Smooth muscle cell (in vitro differentiated cells): Measurements from ENCODE around the gene PLIN5. TPM values are rescaled to one million over a fixed set of nuclear protein-coding genes. Genes with fewer than 3 reads are reported as not detected.
A peak's percentile ranks its signal among the peaks of the same experiment; 100 is the strongest.

Experiments
- DNase-seq: peaks from one replicate; lab custom pipeline; 2025; ENCODE audit not compliant: unreplicated experiment; lab: John Stamatoyannopoulos, UW
- H2AFZ ChIP-seq: fragments of 200-600 bp; sonication (generic); 2 replicates; pipeline ENCODE4 v1.6.0; 2016; ENCODE audit warnings: antibody characterized with exemption, low read depth, mild to moderate bottlenecking
- H3F3A ChIP-seq: fragments of 200-600 bp; sonication (generic); 2 replicates; pipeline ENCODE4 v1.6.0; 2017; ENCODE audit warnings: antibody characterized with exemption, low read depth
- H3K27ac ChIP-seq: fragments of 200-600 bp; sonication (generic); 2 replicates; pipeline ENCODE4 v1.5.1; 2016; ENCODE audit warnings: low read depth, mild to moderate bottlenecking
- H3K27me3 ChIP-seq: fragments of 200-600 bp; sonication (generic); 2 replicates; pipeline ENCODE4 v1.6.1; 2016; ENCODE audit warnings: low read depth, mild to moderate bottlenecking
- H3K36me3 ChIP-seq: fragments of 200-600 bp; sonication (generic); 2 replicates; pipeline ENCODE4 v1.5.1; 2016; ENCODE audit warnings: low read depth
- H3K4me1 ChIP-seq: fragments of 200-600 bp; sonication (generic); 2 replicates; pipeline ENCODE4 v1.5.1; 2016; ENCODE audit warnings: low read depth
- H3K4me2 ChIP-seq: fragments of 200-600 bp; sonication (generic); 2 replicates; pipeline ENCODE4 v1.6.0; 2016; ENCODE audit warnings: mild to moderate bottlenecking
- H3K4me3 ChIP-seq: fragments of 200-600 bp; sonication (generic); 2 replicates; pipeline ENCODE4 v1.5.1; 2016; ENCODE audit warnings: mild to moderate bottlenecking
- H3K79me2 ChIP-seq: fragments of 200-600 bp; sonication (generic); 2 replicates; pipeline ENCODE4 v1.6.0; 2016; ENCODE audit warnings: low read depth, mild to moderate bottlenecking
- H3K9ac ChIP-seq: fragments of 200-600 bp; sonication (generic); 2 replicates; pipeline ENCODE4 v1.6.0; 2016; ENCODE audit warnings: low read depth
- H3K9me3 ChIP-seq: fragments of 200-600 bp; sonication (generic); replicated peaks from 2 replicates; pipeline ENCODE4 v1.5.1; 2016; ENCODE audit warnings: low read depth
- H4K20me1 ChIP-seq: fragments of 200-600 bp; sonication (generic); 2 replicates; pipeline ENCODE4 v1.6.0; 2016; ENCODE audit warnings: low read depth
- whole genome bisulfite sequencing: methylation state at CpG from one replicate; pipeline ENCODE4 v1.1.7; 2016; ENCODE audit warnings: low lambda C conversion rate; 5-methylcytosine and 5-hydroxymethylcytosine counted together
- polyA plus RNA-seq: library from polyadenylated mRNA; unstranded; fragments of >200 nt; fragmentation: Nextera tagmentation; extraction: Ambion mirVana; gene quantifications from 2 replicates; pipeline ENCODE4 v1.2.1, GENCODE V29; 2016
- total RNA-seq: library from RNA; depleted of rRNA; stranded (reverse); fragments of >200 nt; gene quantifications from 2 replicates; pipeline ENCODE4 v1.2.3, GENCODE V29; 2014
- TF ChIP-seq, protein P1 (sequence below): fragments of 200-600 bp; sonication (generic); IDR thresholded peaks from 2 replicates; pipeline ENCODE4 v1.5.1; 2017; ENCODE audit warnings: borderline replicate concordance, mild to moderate bottlenecking, antibody characterized with exemption; ENCODE audit not compliant: insufficient read depth, poor library complexity, severe bottlenecking

Gene PLIN5
- total and polyA plus RNA-seq, 2 experiments from 2014 or later = not detected

DNA sequence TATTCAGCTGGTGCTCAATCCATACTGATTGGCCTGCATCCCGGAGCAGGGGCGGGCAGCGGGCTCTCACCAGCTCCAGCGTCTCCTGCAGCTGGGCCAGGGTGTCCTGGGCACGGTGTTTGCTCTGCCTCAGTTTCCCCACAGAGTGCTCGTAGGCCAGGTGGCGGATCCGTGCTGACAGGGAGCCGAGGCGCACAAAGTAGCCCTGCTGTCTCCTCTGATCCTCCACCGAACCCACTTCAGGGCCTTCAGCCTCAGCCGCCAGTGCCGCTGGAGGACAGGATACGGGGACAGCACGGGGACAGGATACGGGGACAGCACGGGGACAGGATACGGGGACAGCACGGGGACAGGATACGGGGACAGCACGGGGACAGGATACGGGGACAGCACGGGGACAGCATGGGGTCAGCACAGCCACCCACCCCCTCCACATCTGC lies 9.4 kb downstream of the PLIN5 start:
- Histone ChIP-seq H3K36me3 (no peaks in the 10 kb centered on the region), H4K20me1 (no peaks in the 10 kb centered on the region), H3K79me2 (no peaks in the 10 kb centered on the region), H3F3A (no peaks in the 10 kb centered on the region), H3K27me3 (no peaks in the 10 kb centered on the region), H3K27ac (no peak overlapping the region), H2AFZ (no peak overlapping the region), H3K9ac (no peak overlapping the region), H3K4me2 (no peak overlapping the region), H3K9me3 (no peaks in the 10 kb centered on the region), H3K4me3 (no peak overlapping the region), H3K4me1 (no peaks in the 10 kb centered on the region)
- whole genome bisulfite sequencing = 89% methylated on average over 19 of the region's 23 CpGs
- DNase-seq = no peak
- TF ChIP-seq, protein P1, sequence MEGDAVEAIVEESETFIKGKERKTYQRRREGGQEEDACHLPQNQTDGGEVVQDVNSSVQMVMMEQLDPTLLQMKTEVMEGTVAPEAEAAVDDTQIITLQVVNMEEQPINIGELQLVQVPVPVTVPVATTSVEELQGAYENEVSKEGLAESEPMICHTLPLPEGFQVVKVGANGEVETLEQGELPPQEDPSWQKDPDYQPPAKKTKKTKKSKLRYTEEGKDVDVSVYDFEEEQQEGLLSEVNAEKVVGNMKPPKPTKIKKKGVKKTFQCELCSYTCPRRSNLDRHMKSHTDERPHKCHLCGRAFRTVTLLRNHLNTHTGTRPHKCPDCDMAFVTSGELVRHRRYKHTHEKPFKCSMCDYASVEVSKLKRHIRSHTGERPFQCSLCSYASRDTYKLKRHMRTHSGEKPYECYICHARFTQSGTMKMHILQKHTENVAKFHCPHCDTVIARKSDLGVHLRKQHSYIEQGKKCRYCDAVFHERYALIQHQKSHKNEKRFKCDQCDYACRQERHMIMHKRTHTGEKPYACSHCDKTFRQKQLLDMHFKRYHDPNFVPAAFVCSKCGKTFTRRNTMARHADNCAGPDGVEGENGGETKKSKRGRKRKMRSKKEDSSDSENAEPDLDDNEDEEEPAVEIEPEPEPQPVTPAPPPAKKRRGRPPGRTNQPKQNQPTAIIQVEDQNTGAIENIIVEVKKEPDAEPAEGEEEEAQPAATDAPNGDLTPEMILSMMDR = no peak

DNA sequence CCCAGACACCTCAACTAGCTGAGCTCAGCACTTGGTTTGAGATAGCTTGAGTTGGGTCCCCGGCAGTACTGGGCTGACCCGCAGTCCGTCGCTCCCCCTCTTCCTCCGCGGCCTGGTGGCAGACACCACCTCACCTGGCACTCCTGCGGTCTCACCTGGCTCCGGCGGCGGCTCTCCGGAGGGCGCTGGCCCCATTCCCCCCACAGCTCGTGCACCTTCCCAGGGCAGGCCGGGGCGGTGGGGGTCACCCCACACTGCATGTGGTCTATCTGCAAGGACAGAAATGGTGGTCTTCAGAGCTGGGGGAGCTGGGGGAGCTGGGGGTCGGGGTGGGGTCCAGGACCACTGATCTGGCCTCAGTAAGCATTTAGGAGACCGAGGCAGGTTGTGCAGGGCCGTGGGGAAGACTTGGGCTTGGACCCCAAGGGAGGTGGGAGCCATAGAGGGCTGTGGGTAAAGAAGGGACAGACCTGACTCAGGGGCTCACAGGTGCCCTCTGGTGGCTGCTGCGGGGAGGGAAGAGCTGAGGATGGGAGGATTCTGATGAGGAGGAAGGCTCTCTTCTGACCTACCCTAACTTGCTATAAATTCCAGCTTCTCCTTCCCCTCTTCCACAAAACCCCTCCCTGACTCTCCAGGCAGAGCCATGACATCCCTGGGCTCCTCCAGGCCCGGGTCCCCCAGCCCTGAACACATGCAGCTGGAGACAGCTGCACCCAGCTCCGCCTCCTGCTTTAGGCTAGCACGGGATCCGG lies 10.0 kb downstream of the PLIN5 start:
- 82% methylated on average over 22 of the region's 23 CpGs for WGBS
- H3F3A ChIP-seq = no peaks in the 10 kb centered on the region
- DNase-seq = peak; percentile 2

DNA sequence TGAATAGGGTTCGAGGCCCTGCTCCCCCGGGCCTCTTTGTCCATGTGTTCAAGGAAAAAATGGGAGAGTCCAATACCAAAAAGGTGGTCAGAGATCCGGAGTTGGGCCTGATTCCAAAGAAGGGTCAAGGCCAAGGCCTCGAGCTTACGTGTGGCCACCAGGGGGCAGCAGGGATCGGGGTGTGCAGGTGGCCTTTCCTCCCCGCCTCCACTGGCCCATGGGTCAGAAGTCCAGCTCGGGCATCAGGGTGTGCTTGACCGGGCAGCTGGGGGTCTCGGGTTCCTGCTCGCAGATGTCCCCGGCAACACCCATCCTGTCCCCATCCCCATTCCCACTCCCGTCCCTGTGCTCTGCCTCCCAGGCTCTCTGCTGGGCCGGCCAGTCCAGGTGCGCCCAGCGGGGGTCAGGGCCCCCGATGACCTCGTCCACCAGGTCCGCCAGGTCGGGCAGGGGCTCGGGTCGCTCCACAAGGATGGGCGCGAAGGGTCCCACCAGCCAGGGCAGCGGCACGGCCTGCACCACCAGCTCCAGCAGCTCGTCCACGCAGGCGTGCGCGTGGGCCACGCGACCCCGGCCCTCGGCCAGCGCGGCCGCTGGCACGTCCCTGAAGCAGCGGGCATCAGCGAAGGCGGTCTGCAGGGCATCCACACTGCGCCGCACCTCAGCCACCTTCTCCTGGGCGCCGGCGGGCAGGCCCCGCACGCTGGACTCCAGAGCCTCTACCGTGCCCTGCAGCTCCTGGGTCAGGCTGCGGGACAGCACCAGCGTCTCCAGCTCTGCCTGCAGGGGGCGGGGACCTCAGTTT lies 11.5 kb downstream of the PLIN5 start:
- no peaks in the 10 kb centered on the region for H3K36me3 ChIP-seq
- WGBS = 76% methylated on average over 53 of the region's 53 CpGs
- no peak overlapping the region for H3K4me3 ChIP-seq
- no peak overlapping the region for H3K27ac ChIP-seq
- TF ChIP-seq, protein P1 = peak; percentile 57
- H3K79me2 ChIP-seq = no peaks in the 10 kb centered on the region
- no peak overlapping the region for H3K9ac ChIP-seq
- no peaks in the 10 kb centered on the region for H3K27me3 ChIP-seq
- DNase-seq = no peak
- H3K4me2 ChIP-seq = no peak overlapping the region
- no peaks in the 10 kb centered on the region for H3K9me3 ChIP-seq
- no peak overlapping the region for H2AFZ ChIP-seq
- H3F3A ChIP-seq = no peaks in the 10 kb centered on the region
- no peaks in the 10 kb centered on the region for H3K4me1 ChIP-seq
- H4K20me1 ChIP-seq = no peaks in the 10 kb centered on the region

More for the DNA sequence above, 10.0 kb downstream of the PLIN5 start:
- Histone ChIP-seq H3K27ac (no peak overlapping the region), H3K4me1 (no peaks in the 10 kb centered on the region), H3K36me3 (no peaks in the 10 kb centered on the region), H4K20me1 (no peaks in the 10 kb centered on the region), H3K79me2 (no peaks in the 10 kb centered on the region), H3K9ac (no peak overlapping the region), H2AFZ (no peak overlapping the region), H3K27me3 (no peaks in the 10 kb centered on the region), H3K4me3 (no peak overlapping the region), H3K9me3 (no peaks in the 10 kb centered on the region), H3K4me2 (no peak overlapping the region)
- TF ChIP-seq, protein P1 = peak; percentile 73
